Sigmoid colon (tissue), 7 donors: ENCODE data around the gene TRIM44. TPM values are rescaled to one million over a fixed set of nuclear protein-coding genes. Genes with fewer than 3 reads are reported as not detected.

Experiments
- DNase-seq: peaks from one replicate; pipeline ENCODE4 v3.0.0-alpha.2; 2019
- H3K27ac ChIP-seq, 4 donors: fragments of 200-600 bp; sonication (generic); one replicate each; pipeline ENCODE4 v1.5.1; 2016 to 2019; ENCODE audit warnings: mild to moderate bottlenecking in 1 of 4
- H3K27me3 ChIP-seq, 3 donors: fragments of 200-600 bp; sonication (generic); one replicate each; pipeline ENCODE4 v1.5.1; 2019; ENCODE audit warnings: mild to moderate bottlenecking in 1 of 3
- H3K36me3 ChIP-seq, 4 donors: fragments of 200-600 bp; sonication (generic); one replicate each; pipeline ENCODE4 v1.5.1; 2016 to 2019
- H3K4me1 ChIP-seq, 4 donors: fragments of 200-600 bp; sonication (generic); one replicate each; pipeline ENCODE4 v1.5.1; 2017 to 2019
- H3K4me3 ChIP-seq, 4 donors: fragments of 200-600 bp; sonication (generic); one replicate each; pipeline ENCODE4 v1.5.1; 2017 to 2019; ENCODE audit warnings: mild to moderate bottlenecking in 2 of 4, moderate library complexity in 1 of 4
- H3K9me3 ChIP-seq, 4 donors: fragments of 200-600 bp in 3 of 4; sonication (generic) in 3 of 4; one replicate each; pipeline versions ENCODE4 v1.5.1 to v1.6.1; 2013 to 2019
- CTCF ChIP-seq, 4 experiments: fragments of 450-650 bp in 3 of 4; fragments of 200-600 bp in 1 of 4; IDR thresholded peaks; one replicate each; pipeline ENCODE4 v1.5.1; 2016 to 2019; ENCODE audit warnings: antibody characterized with exemption in 4 of 4, mild to moderate bottlenecking in 3 of 4, moderate library complexity in 2 of 4
- EP300 ChIP-seq, 4 donors: sonication (generic); formaldehyde crosslinking; IDR thresholded peaks; one replicate each; pipeline ENCODE4 v1.6.1; 2017; ENCODE audit warnings: antibody characterized with exemption in 4 of 4
- POLR2A ChIP-seq, 2 donors: fragments of 450-650 bp; IDR thresholded peaks; one replicate each; pipeline ENCODE4 v1.6.1; 2016; ENCODE audit warnings: antibody characterized with exemption in 2 of 2, mild to moderate bottlenecking in 2 of 2, moderate library complexity in 2 of 2
- POLR2AphosphoS5 ChIP-seq, 4 donors: sonication (generic); formaldehyde crosslinking; IDR thresholded peaks; one replicate each; pipeline ENCODE4 v1.6.1; 2017; ENCODE audit warnings: antibody characterized with exemption in 4 of 4
- WGBS, 2 donors: extraction: QIAGEN DNeasy Blood & Tissue Kit; methylation state at CpG; one replicate each; pipeline ENCODE4 v1.1.7; 2013; 5-methylcytosine and 5-hydroxymethylcytosine counted together
- intact Hi-C: fragments of 100-400 bp; cut with DNase I; formaldehyde crosslinking; loops from one replicate; pipeline ENCODE4 v1.15.1; 2023
- polyA plus RNA-seq, 3 donors: library from polyadenylated mRNA; stranded (reverse); fragments of 200-250 nt; gene quantifications; one replicate each; pipeline ENCODE4 v1.2.3, GENCODE V29; 2013
- total RNA-seq, 4 donors: library from RNA; depleted of rRNA; stranded (reverse); fragments of >200 nt; gene quantifications; one replicate each; pipeline ENCODE4 v1.1.0, GENCODE V29; 2016
- donor health status: healthy with polysubstance abuse.
- donor health status: Bipolar disorder and iron deficiency.
- donor health status: healthy.

The TRIM44 gene
- total and polyA plus RNA-seq, 7 donors = 8.4 to 97.2 (median 23.0) TPM

GRCh38 chr11:35786188-35786587, 123.6 kb downstream of the TRIM44 start:
- H3K27ac ChIP-seq = no peak overlapping the region
- H3K4me1 ChIP-seq = peaks cover 0 to 51% (median 38%) of the 10 kb centered on the region in 4 donors
- no peak for DNase-seq
- no peaks in the 10 kb centered on the region for H3K36me3 ChIP-seq
- no peak overlapping the region for H3K4me3 ChIP-seq
- H3K27me3 ChIP-seq = no peaks in the 10 kb centered on the region
- intact Hi-C loops = no loop called here
- no peaks in the 10 kb centered on the region for H3K9me3 ChIP-seq
- TF ChIP-seq POLR2A (IDR thresholded peaks at IDR 0.05) = no peak
- no peak for TF ChIP-seq EP300 (IDR thresholded peaks at IDR 0.05)
- no peak for TF ChIP-seq CTCF (IDR thresholded peaks at IDR 0.05)
- no peak for TF ChIP-seq POLR2AphosphoS5 (IDR thresholded peaks at IDR 0.05)

GRCh38 chr11:35787013-35787504, 124.5 kb downstream of the TRIM44 start:
- TF ChIP-seq EP300 (IDR thresholded peaks at IDR 0.05) = no peak
- TF ChIP-seq CTCF (IDR thresholded peaks at IDR 0.05) = no peak
- no peak for TF ChIP-seq POLR2AphosphoS5 (IDR thresholded peaks at IDR 0.05)
- TF ChIP-seq POLR2A (IDR thresholded peaks at IDR 0.05) = no peak
- Histone ChIP-seq H3K4me1 (peaks cover 0 to 42% (median 33%) of the 10 kb centered on the region in 4 donors), H3K27ac (no peak overlapping the region), H3K9me3 (no peaks in the 10 kb centered on the region), H3K36me3 (no peaks in the 10 kb centered on the region), H3K4me3 (no peak overlapping the region), H3K27me3 (no peaks in the 10 kb centered on the region)
- no peak for DNase-seq
- 86 to 91% methylated on average over 7 of the region's 7 CpGs for WGBS, 2 donors
- intact Hi-C loops = no loop called here

- Histone ChIP-seq H3K9me3 (no peaks in the 10 kb centered on the region), H3K27me3 (no peaks in the 10 kb centered on the region), H3K4me1 (peaks cover 0 to 47% (median 33%) of the 10 kb centered on the region in 4 donors), H3K36me3 (no peaks in the 10 kb centered on the region), H3K27ac (no peak overlapping the region), H3K4me3 (no peak overlapping the region)
- intact Hi-C loops = no loop called here
- DNase-seq = no peak
- no peak for TF ChIP-seq CTCF (IDR thresholded peaks at IDR 0.05)
- TF ChIP-seq EP300 (IDR thresholded peaks at IDR 0.05) = no peak
- TF ChIP-seq POLR2A (IDR thresholded peaks at IDR 0.05) = no peak
- no peak for TF ChIP-seq POLR2AphosphoS5 (IDR thresholded peaks at IDR 0.05)
- WGBS, 2 donors = 93 to 96% methylated on average over 1 of the region's 1 CpG
These were observed 125.1 kb downstream of the TRIM44 start for GRCh38 chr11:35787626-35788025.

GRCh38 chr11:35791088-35791958, 128.7 kb downstream of the TRIM44 start:
- Histone ChIP-seq H3K9me3 (no peaks in the 10 kb centered on the region), H3K4me3 (no peak overlapping the region), H3K4me1 (peaks cover 0 to 57% (median 33%) of the 10 kb centered on the region in 4 donors), H3K27me3 (no peaks in the 10 kb centered on the region), H3K36me3 (no peaks in the 10 kb centered on the region), H3K27ac (no peak overlapping the region)
- 78 to 86% methylated on average over 6 of the region's 6 CpGs for WGBS, 2 donors
- intact Hi-C loops = no loop called here
- TF ChIP-seq EP300 (IDR thresholded peaks at IDR 0.05) (no peak), CTCF (IDR thresholded peaks at IDR 0.05) (no peak), POLR2AphosphoS5 (IDR thresholded peaks at IDR 0.05) (no peak), POLR2A (IDR thresholded peaks at IDR 0.05) (no peak)
- DNase-seq = no peak
